HepG2 (cell line): ENCODE measurements around the gene CAMTA1. TPM values are rescaled to one million over a fixed set of nuclear protein-coding genes. Genes with fewer than 3 reads are reported as not detected.

ENCODE experiments used
- polyA plus RNA-seq, 8 experiments: library from polyadenylated mRNA; depleted of rRNA in 3 of 8; stranded (reverse) in 7 of 8; unstranded in 1 of 8; fragments of >200 nt; fragmentation: Illumina TruSeq in 4 of 8; extraction: Trizol in 4 of 8; gene quantifications; 2 replicates each; pipeline versions ENCODE4 v1.2.1 to v1.2.3, GENCODE V29; 2011 to 2016; ENCODE audit warnings: low read depth in 4 of 8, missing spikeins in 1 of 8, mixed read lengths in 1 of 8; ENCODE audit not compliant: insufficient read depth in 1 of 8
- small RNA-seq, 3 experiments: library from RNA; depleted of rRNA; stranded (forward); fragments of <200 nt; gene quantifications; one replicate each; pipeline ENCODE3, GENCODE V24; 2012; ENCODE audit warnings: low read depth in 2 of 3, low replicate concordance in 1 of 3; ENCODE audit not compliant: insufficient read length in 3 of 3, insufficient read depth in 2 of 3
- total RNA-seq, 5 experiments: library from RNA; depleted of rRNA; stranded (reverse); fragments of >200 nt; fragmentation: Illumina TruSeq; extraction: Trizol; gene quantifications; 2 replicates each; pipeline ENCODE4 v1.2.3, GENCODE V29; 2016; ENCODE audit warnings: low read depth in 1 of 5

Gene CAMTA1
- total and polyA plus RNA-seq, 2 of the 13 experiments (the other 11 are each of a cell fraction or from before 2014, with no cell fraction given) = 25.0 to 36.4 TPM

Small RNA genes within 50 kb of the gene (small RNA-seq; reads per million reads assigned to genes)
- 0 reads per million in 3 experiments for gene AL359881.1
- gene AL590128.1 = 0 reads per million in 3 experiments
- gene RNU1-8P = 0 to 4.8 (median 0) reads per million in 3 experiments

Other genes starting within 250 kb of the CAMTA1 start
- 20.2 and 24.7 TPM in 2 replicates for gene NOL9, start 230.9 kb upstream of the CAMTA1 start, total RNA-seq (2016; rRNA removed; fragmentation: Illumina TruSeq; extraction: Trizol)
- gene NOL9, start 230.9 kb upstream of the CAMTA1 start, polyA plus RNA-seq (2011; rRNA removed) = 13.0 and 18.0 TPM in 2 replicates
- gene TAS1R1, start 230.1 kb upstream of the CAMTA1 start, total RNA-seq (2016; rRNA removed; fragmentation: Illumina TruSeq; extraction: Trizol) = 0.98 and 1.4 TPM in 2 replicates
- 1.6 and 1.9 TPM in 2 replicates for gene TAS1R1, start 230.1 kb upstream of the CAMTA1 start, polyA plus RNA-seq (2011; rRNA removed)
- 13.8 and 17.1 TPM in 2 replicates for gene ZBTB48, start 205.5 kb upstream of the CAMTA1 start, total RNA-seq (2016; rRNA removed; fragmentation: Illumina TruSeq; extraction: Trizol)
- gene ZBTB48, start 205.5 kb upstream of the CAMTA1 start, polyA plus RNA-seq (2011; rRNA removed) = 13.0 and 18.1 TPM in 2 replicates
- gene KLHL21, start 182.6 kb upstream of the CAMTA1 start, total RNA-seq (2016; rRNA removed; fragmentation: Illumina TruSeq; extraction: Trizol) = 20.9 and 25.0 TPM in 2 replicates
- gene KLHL21, start 182.6 kb upstream of the CAMTA1 start, polyA plus RNA-seq (2011; rRNA removed) = 14.8 and 19.9 TPM in 2 replicates
- gene PHF13, start 171.7 kb upstream of the CAMTA1 start, total RNA-seq (2016; rRNA removed; fragmentation: Illumina TruSeq; extraction: Trizol) = 7.4 and 8.4 TPM in 2 replicates
- gene PHF13, start 171.7 kb upstream of the CAMTA1 start, polyA plus RNA-seq (2011; rRNA removed) = 4.7 and 6.1 TPM in 2 replicates
- gene THAP3, start 160.6 kb upstream of the CAMTA1 start, total RNA-seq (2016; rRNA removed; fragmentation: Illumina TruSeq; extraction: Trizol) = 14.9 and 15.0 TPM in 2 replicates
- gene THAP3, start 160.6 kb upstream of the CAMTA1 start, polyA plus RNA-seq (2011; rRNA removed) = 10.3 and 12.1 TPM in 2 replicates
- 47.6 and 56.8 TPM in 2 replicates for gene DNAJC11, start 83.6 kb upstream of the CAMTA1 start, total RNA-seq (2016; rRNA removed; fragmentation: Illumina TruSeq; extraction: Trizol)
- gene DNAJC11, start 83.6 kb upstream of the CAMTA1 start, polyA plus RNA-seq (2011; rRNA removed) = 24.0 and 25.1 TPM in 2 replicates